Fibroblast of the aortic adventitia (primary cell): ENCODE results near the gene USP38. TPM values are rescaled to one million over a fixed set of nuclear protein-coding genes. Genes with fewer than 3 reads are reported as not detected.

Source experiments
- DNase-seq: peaks from one replicate; pipeline ENCODE4 v3.0.0-alpha.2; 2010; ENCODE audit warnings: low read depth
- H3K4me3 ChIP-seq: 2 replicates; pipeline ENCODE4 v1.5.1; 2011; ENCODE audit warnings: low read depth, mild to moderate bottlenecking, control low read depth, low read length, moderate library complexity
- CTCF ChIP-seq: IDR thresholded peaks from 2 replicates; pipeline ENCODE4 v1.5.1; 2011; ENCODE audit warnings: mild to moderate bottlenecking, low read length, control low read depth, inconsistent platforms; ENCODE audit not compliant: insufficient read depth
- total RNA-seq: library from RNA; depleted of rRNA; stranded (reverse); fragments of >200 nt; gene quantifications from 2 replicates; pipeline ENCODE4 v1.2.3, GENCODE V29; 2012; ENCODE audit warnings: low replicate concordance

Gene USP38
- total RNA-seq, 1 donor = 23.5 TPM

DNA sequence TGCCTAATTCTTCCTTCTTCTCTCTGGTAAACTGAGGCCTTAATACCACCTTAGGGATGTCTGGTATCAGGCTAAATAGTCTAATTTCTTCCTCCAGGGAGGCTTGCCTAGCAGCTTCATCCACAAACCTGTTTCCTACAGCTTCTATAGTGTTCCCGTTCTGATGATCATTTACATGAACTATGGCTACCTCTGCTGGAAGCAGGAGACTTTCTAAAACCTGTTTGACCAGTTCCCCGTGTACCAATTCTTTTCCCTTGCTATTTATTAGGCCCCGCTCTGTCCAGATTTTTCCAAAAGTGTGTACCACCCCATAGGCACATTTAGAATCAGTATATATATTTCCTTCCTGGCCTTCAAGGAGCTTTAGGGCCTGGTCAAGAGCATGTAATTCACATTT is 5.8 kb upstream of the USP38 start:
- no peak for DNase-seq
- no peak overlapping the region for H3K4me3 ChIP-seq
- no peak for TF ChIP-seq CTCF

DNA sequence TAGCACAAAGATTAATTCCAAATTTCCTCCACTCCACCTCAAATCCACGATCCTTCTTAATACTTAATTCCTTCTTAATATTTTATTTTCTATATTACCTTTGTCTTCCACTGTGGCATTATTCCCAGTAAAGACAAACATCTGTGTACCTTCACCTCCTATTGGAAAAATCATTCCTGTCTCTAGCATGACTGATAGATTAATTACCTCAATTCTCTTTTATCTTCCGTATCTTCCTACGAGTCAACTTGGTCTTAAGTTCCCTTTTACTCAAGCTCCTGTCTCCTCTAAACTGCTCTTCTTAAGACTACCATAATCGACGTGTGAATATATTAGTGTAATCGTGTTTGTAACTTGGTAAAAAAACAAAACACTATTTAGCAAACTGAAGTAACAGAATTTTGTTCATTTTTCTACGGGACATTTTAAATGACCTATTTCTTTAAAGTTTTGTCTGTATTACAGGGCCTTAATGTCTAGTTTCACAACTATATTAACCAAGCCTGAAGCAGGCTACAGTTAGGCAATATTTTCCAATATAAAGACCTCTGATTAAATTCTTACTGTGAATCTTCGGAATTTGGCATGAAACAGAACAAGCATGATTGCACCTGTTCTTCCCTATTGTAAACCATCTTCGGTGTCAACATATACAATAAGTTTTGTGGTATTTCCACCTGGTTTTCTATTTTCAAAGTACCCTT is 1.1 kb upstream of the USP38 start:
- TF ChIP-seq CTCF = no peak
- peak overlapping the region; percentile 86 for H3K4me3 ChIP-seq
- peak; percentile 5 for DNase-seq

GRCh38 chr4:143184217-143184502 is 557 bp upstream of the USP38 start:
- H3K4me3 ChIP-seq = peak overlapping the region; percentile 86
- TF ChIP-seq CTCF = no peak

GRCh38 chr4:143185253-143186107 is 763 bp downstream of the USP38 start:
- H3K4me3 ChIP-seq = peak overlapping the region; percentile 86
- DNase-seq = peak; percentile 14
- TF ChIP-seq CTCF = no peak

More at GRCh38 chr4:143184217-143184502, 557 bp upstream of the USP38 start:
- no peak for DNase-seq

DNA sequence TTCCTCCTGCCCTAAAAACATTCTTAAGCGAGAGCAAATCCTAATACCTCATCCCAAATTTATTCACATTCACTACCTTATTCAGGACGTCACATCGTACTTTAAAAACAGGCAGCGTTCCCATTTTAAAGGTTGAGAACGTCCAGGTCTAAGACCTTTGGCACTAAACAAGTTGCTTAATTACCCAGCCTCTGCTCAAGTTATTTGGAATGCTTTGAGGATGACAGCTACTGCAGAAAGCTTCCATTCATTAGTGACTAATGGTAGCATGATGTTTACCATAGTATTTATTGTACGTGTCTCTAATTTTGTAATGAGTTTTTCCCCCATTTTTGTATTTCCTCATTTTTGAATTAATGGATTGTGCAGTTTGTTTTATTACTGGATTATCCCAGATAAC is 1.5 kb downstream of the USP38 start:
- H3K4me3 ChIP-seq = peak overlapping the region; percentile 86
- peak; percentile 7 for DNase-seq
- TF ChIP-seq CTCF = no peak

DNA sequence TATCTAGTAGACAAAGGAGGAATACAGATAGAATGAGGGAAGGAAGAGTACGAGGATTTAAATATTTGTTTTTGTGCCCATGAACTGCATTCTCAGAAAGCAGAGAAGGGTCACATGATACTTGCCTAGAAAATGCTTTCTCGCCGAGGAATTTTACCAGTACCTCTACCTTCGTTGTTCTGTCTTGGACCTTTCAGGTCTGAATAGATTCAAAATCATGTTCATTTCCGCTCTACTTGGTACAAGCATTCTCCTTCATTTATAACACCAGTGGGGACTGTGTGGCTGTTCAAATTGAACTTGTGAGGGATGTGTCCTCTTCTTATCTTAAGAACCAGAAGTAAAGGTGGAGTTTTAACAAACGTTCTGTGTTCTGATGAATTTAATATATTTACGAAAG is 1.9 kb downstream of the USP38 start:
- peak; percentile 26 for DNase-seq
- TF ChIP-seq CTCF = no peak
- peak overlapping the region; percentile 86 for H3K4me3 ChIP-seq
